ENCODE results near the gene GAS6.

DNA sequence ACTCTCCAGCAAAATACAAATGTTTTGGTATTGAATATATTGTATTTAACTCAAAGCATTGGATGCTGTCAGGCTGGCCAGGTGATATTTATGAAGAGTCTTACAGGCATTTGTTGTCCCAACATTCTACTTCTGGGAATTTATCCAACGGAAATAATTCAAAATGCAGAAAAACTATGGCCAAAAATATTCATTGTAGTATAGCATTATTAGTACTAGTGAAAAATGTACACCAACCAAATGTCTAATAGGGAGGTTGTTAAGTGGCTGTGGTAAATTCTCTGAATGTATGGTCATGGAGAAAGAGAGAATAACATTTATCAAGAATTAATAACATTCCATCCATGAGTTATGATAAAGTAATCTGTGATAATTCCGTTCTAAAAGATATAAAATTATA lies 38.6 kb upstream of the GAS6 start:
- TF ChIP-seq, protein P1, sequence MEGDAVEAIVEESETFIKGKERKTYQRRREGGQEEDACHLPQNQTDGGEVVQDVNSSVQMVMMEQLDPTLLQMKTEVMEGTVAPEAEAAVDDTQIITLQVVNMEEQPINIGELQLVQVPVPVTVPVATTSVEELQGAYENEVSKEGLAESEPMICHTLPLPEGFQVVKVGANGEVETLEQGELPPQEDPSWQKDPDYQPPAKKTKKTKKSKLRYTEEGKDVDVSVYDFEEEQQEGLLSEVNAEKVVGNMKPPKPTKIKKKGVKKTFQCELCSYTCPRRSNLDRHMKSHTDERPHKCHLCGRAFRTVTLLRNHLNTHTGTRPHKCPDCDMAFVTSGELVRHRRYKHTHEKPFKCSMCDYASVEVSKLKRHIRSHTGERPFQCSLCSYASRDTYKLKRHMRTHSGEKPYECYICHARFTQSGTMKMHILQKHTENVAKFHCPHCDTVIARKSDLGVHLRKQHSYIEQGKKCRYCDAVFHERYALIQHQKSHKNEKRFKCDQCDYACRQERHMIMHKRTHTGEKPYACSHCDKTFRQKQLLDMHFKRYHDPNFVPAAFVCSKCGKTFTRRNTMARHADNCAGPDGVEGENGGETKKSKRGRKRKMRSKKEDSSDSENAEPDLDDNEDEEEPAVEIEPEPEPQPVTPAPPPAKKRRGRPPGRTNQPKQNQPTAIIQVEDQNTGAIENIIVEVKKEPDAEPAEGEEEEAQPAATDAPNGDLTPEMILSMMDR (IDR thresholded peaks at IDR 0.05; ENCODE audit: poor library complexity, severe bottlenecking) = no peak
- no peak for TF ChIP-seq EZH2 (IDR thresholded peaks at IDR 0.05; ENCODE audit: borderline replicate concordance, insufficient read depth, low read length, poor library complexity, severe bottlenecking)
- no peak for TF ChIP-seq POLR2AphosphoS5 (IDR thresholded peaks at IDR 0.05)
- TF ChIP-seq EP300 (conservative IDR thresholded peaks at IDR 0.05; ENCODE audit: poor library complexity, severe bottlenecking) = no peak
- TF ChIP-seq RAD21 (conservative IDR thresholded peaks at IDR 0.05) = no peak
- TF ChIP-seq, protein P2, sequence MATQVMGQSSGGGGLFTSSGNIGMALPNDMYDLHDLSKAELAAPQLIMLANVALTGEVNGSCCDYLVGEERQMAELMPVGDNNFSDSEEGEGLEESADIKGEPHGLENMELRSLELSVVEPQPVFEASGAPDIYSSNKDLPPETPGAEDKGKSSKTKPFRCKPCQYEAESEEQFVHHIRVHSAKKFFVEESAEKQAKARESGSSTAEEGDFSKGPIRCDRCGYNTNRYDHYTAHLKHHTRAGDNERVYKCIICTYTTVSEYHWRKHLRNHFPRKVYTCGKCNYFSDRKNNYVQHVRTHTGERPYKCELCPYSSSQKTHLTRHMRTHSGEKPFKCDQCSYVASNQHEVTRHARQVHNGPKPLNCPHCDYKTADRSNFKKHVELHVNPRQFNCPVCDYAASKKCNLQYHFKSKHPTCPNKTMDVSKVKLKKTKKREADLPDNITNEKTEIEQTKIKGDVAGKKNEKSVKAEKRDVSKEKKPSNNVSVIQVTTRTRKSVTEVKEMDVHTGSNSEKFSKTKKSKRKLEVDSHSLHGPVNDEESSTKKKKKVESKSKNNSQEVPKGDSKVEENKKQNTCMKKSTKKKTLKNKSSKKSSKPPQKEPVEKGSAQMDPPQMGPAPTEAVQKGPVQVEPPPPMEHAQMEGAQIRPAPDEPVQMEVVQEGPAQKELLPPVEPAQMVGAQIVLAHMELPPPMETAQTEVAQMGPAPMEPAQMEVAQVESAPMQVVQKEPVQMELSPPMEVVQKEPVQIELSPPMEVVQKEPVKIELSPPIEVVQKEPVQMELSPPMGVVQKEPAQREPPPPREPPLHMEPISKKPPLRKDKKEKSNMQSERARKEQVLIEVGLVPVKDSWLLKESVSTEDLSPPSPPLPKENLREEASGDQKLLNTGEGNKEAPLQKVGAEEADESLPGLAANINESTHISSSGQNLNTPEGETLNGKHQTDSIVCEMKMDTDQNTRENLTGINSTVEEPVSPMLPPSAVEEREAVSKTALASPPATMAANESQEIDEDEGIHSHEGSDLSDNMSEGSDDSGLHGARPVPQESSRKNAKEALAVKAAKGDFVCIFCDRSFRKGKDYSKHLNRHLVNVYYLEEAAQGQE (IDR thresholded peaks at IDR 0.05; ENCODE audit: borderline replicate concordance) = no peak
